HepG2 (cell line): Measurements from ENCODE around the gene FANCE. TPM values are rescaled to one million over a fixed set of nuclear protein-coding genes. Genes with fewer than 3 reads are reported as not detected.
A peak's percentile ranks its signal among the peaks of the same experiment; 100 is the strongest.

ENCODE experiments used
- ATAD3A ChIP-seq: sonication (generic); formaldehyde crosslinking; IDR thresholded peaks from 2 replicates; pipeline ENCODE4 v1.4.0; 2020; ENCODE audit warnings: missing genetic modification reagents
- BRCA1 ChIP-seq: sonication (generic); formaldehyde crosslinking; IDR thresholded peaks from 2 replicates; pipeline ENCODE4 v1.4.0; 2020; ENCODE audit warnings: missing genetic modification reagents
- CBX2 ChIP-seq, 2 experiments: fragments of 200-600 bp in 1 of 2; sonication (generic); formaldehyde crosslinking in 1 of 2; IDR thresholded peaks; 2 replicates each; pipeline versions ENCODE4 v1.7.0 to v1.8.1; 2018 to 2022; ENCODE audit warnings: low read depth in 2 of 2, low read length in 1 of 2, mild to moderate bottlenecking in 1 of 2, missing genetic modification reagents in 1 of 2
- CBX5 ChIP-seq: sonication (generic); formaldehyde crosslinking; IDR thresholded peaks from 2 replicates; pipeline ENCODE4 v1.4.0; 2020; ENCODE audit warnings: missing genetic modification reagents, borderline replicate concordance
- DMAP1 ChIP-seq: IDR thresholded peaks from 2 replicates; pipeline ENCODE4 v1.6.1; 2016
- DNMT3B ChIP-seq: conservative IDR thresholded peaks from 2 replicates; pipeline ENCODE4 v1.6.1; 2016; ENCODE audit warnings: missing biosample characterization, control low read depth
- FIP1L1 ChIP-seq: fragments of 200-400 bp; formaldehyde crosslinking; IDR thresholded peaks from 2 replicates; pipeline ENCODE4 v1.6.1; 2018; ENCODE audit warnings: low read depth, mild to moderate bottlenecking, low read length, moderate library complexity, borderline replicate concordance; ENCODE audit not compliant: insufficient read depth
- FOXA3 ChIP-seq: IDR thresholded peaks from 2 replicates; pipeline ENCODE4 v1.6.1; 2016; ENCODE audit warnings: missing genetic modification reagents, missing compliant biosample characterization
- HNF4A ChIP-seq: sonication (generic); formaldehyde crosslinking; IDR thresholded peaks from 2 replicates; pipeline ENCODE4 v1.4.0; 2020; ENCODE audit warnings: missing genetic modification reagents
- HNRNPL ChIP-seq: fragments of 200-400 bp; formaldehyde crosslinking; IDR thresholded peaks from 2 replicates; pipeline ENCODE4 v1.6.1; 2017; ENCODE audit warnings: mild to moderate bottlenecking, low read depth, low read length
- IKZF1 ChIP-seq: fragments of 450-650 bp; IDR thresholded peaks from 2 replicates; pipeline ENCODE4 v1.7.1; 2016
- MIER2 ChIP-seq: IDR thresholded peaks from 2 replicates; pipeline ENCODE4 v1.6.1; 2016; ENCODE audit warnings: missing biosample characterization, missing genetic modification reagents
- PBX2 ChIP-seq: IDR thresholded peaks from 2 replicates; pipeline ENCODE4 v1.6.1; 2016; ENCODE audit warnings: control low read depth
- POLR2A ChIP-seq, 2 experiments: IDR thresholded peaks; 2 replicates each; pipeline ENCODE4 v1.6.1; 2011; ENCODE audit warnings: low read depth in 2 of 2, low read length in 2 of 2, mild to moderate bottlenecking in 1 of 2, moderate library complexity in 1 of 2; ENCODE audit not compliant: insufficient read depth in 1 of 2
- RXRB ChIP-seq: IDR thresholded peaks from 2 replicates; pipeline ENCODE4 v1.6.1; 2016; ENCODE audit warnings: borderline replicate concordance, missing genetic modification reagents, missing compliant biosample characterization
- SALL2 ChIP-seq: sonication (generic); formaldehyde crosslinking; IDR thresholded peaks from 2 replicates; pipeline ENCODE4 v1.8.1; 2023; ENCODE audit warnings: mild to moderate bottlenecking, missing genetic modification reagents, inconsistent platforms
- SP5 ChIP-seq: IDR thresholded peaks from 2 replicates; pipeline ENCODE4 v1.6.1; 2016; ENCODE audit warnings: low read depth, borderline replicate concordance
- TCF7 ChIP-seq: sonication (generic); IDR thresholded peaks from 2 replicates; pipeline ENCODE4 v1.6.1; 2016; ENCODE audit warnings: antibody characterized with exemption, low read depth
- TSC22D2 ChIP-seq: sonication (generic); formaldehyde crosslinking; IDR thresholded peaks from 2 replicates; pipeline ENCODE4 v1.5.1; 2020; ENCODE audit warnings: missing genetic modification reagents, mild to moderate bottlenecking, borderline replicate concordance
- ZBTB42 ChIP-seq: sonication (generic); formaldehyde crosslinking; IDR thresholded peaks from 2 replicates; pipeline ENCODE4 v1.5.0; 2020; ENCODE audit warnings: mild to moderate bottlenecking, missing genetic modification reagents
- ZBTB7A ChIP-seq: sonication (generic); formaldehyde crosslinking; IDR thresholded peaks from 2 replicates; pipeline ENCODE4 v1.8.0; 2022; ENCODE audit warnings: mild to moderate bottlenecking, missing genetic modification reagents
- ZNF263 ChIP-seq: sonication (generic); formaldehyde crosslinking; IDR thresholded peaks from 2 replicates; pipeline ENCODE4 v1.4.0; 2020; ENCODE audit warnings: missing genetic modification reagents
- ZNF333 ChIP-seq: sonication (generic); formaldehyde crosslinking; IDR thresholded peaks from 2 replicates; pipeline ENCODE4 v1.4.0; 2020; ENCODE audit warnings: mild to moderate bottlenecking, missing genetic modification reagents, borderline replicate concordance
- ZNF556 ChIP-seq: sonication (generic); formaldehyde crosslinking; IDR thresholded peaks from 2 replicates; pipeline ENCODE4 v1.4.0; 2020; ENCODE audit warnings: mild to moderate bottlenecking, missing genetic modification reagents, borderline replicate concordance
- ZSCAN29 ChIP-seq: sonication (generic); formaldehyde crosslinking; conservative IDR thresholded peaks from 2 replicates; pipeline ENCODE4 v1.4.0; 2020; ENCODE audit warnings: mild to moderate bottlenecking, missing genetic modification reagents
- polyA plus RNA-seq, 8 experiments: library from polyadenylated mRNA; depleted of rRNA in 3 of 8; stranded (reverse) in 7 of 8; unstranded in 1 of 8; fragments of >200 nt; fragmentation: Illumina TruSeq in 4 of 8; extraction: Trizol in 4 of 8; gene quantifications; 2 replicates each; pipeline versions ENCODE4 v1.2.1 to v1.2.3, GENCODE V29; 2011 to 2016; ENCODE audit warnings: low read depth in 4 of 8, missing spikeins in 1 of 8, mixed read lengths in 1 of 8; ENCODE audit not compliant: insufficient read depth in 1 of 8
- total RNA-seq, 5 experiments: library from RNA; depleted of rRNA; stranded (reverse); fragments of >200 nt; fragmentation: Illumina TruSeq; extraction: Trizol; gene quantifications; 2 replicates each; pipeline ENCODE4 v1.2.3, GENCODE V29; 2016; ENCODE audit warnings: low read depth in 1 of 5
- TF ChIP-seq, protein P1 (sequence below): sonication (generic); formaldehyde crosslinking; IDR thresholded peaks from 2 replicates; pipeline ENCODE4 v1.4.0; 2020; ENCODE audit warnings: mild to moderate bottlenecking, missing genetic modification reagents
- TF ChIP-seq, protein P2 (sequence below): sonication (generic); formaldehyde crosslinking; IDR thresholded peaks from 2 replicates; pipeline ENCODE4 v1.4.0; 2020; ENCODE audit warnings: missing genetic modification reagents

FANCE gene
- total and polyA plus RNA-seq, 2 of the 13 experiments (the other 11 are each of a cell fraction or from before 2014, with no cell fraction given), result 7.1 to 11.2 TPM

GRCh38 chr6:35415065-35415891 is 36.9 kb upstream of the FANCE start (continued):
- TF ChIP-seq TSC22D2 (peak; percentile 80; the same call in 1 of the 2 replicates), PBX2 (CRISPR knock-in tag) (no peak), BRCA1 (CRISPR knock-in tag) (0 out of 2 replicates have a peak, but pooled peaks have one; percentile 46), FOXA3 (CRISPR knock-in tag) (peak; percentile 100), ZNF333 (CRISPR knock-in tag) (no peak; the same call in 1 of the 2 replicates), DNMT3B (CRISPR knock-in tag) (peak; percentile 73; the same call in 1 of the 2 replicates), ZBTB7A (CRISPR knock-in tag) (no peak), SP5 (CRISPR knock-in tag) (peak; percentile 85), IKZF1 (no peak), CBX2 (IDR thresholded peaks at IDR 0.05; ENCODE audit: low read depth, low read length) (no peak), CBX2 (CRISPR knock-in tag; IDR thresholded peaks at IDR 0.05; ENCODE audit: low read depth) (no peak), ZNF556 (CRISPR knock-in tag) (peak; percentile 85; the same call in 1 of the 2 replicates), POLR2A (IDR thresholded peaks at IDR 0.05; ENCODE audit: insufficient read depth in 1 of 2, low read depth in 2 of 2, low read length in 2 of 2) (no peak), ZNF263 (CRISPR knock-in tag) (no peak), SALL2 (peak; percentile 60), HNRNPL (peak; percentile 76), ZBTB42 (no peak), RXRB (peak; percentile 98), ATAD3A (CRISPR knock-in tag) (no peak), HNF4A (CRISPR knock-in tag) (peak; percentile 86), ZSCAN29 (CRISPR knock-in tag) (peak; percentile 97), DMAP1 (peak; percentile 63), TCF7 (peak; percentile 92), CBX5 (CRISPR knock-in tag) (peak; percentile 68; the same call in 1 of the 2 replicates), FIP1L1 (no peak), MIER2 (CRISPR knock-in tag) (peak; percentile 88)
- TF ChIP-seq, protein P1, sequence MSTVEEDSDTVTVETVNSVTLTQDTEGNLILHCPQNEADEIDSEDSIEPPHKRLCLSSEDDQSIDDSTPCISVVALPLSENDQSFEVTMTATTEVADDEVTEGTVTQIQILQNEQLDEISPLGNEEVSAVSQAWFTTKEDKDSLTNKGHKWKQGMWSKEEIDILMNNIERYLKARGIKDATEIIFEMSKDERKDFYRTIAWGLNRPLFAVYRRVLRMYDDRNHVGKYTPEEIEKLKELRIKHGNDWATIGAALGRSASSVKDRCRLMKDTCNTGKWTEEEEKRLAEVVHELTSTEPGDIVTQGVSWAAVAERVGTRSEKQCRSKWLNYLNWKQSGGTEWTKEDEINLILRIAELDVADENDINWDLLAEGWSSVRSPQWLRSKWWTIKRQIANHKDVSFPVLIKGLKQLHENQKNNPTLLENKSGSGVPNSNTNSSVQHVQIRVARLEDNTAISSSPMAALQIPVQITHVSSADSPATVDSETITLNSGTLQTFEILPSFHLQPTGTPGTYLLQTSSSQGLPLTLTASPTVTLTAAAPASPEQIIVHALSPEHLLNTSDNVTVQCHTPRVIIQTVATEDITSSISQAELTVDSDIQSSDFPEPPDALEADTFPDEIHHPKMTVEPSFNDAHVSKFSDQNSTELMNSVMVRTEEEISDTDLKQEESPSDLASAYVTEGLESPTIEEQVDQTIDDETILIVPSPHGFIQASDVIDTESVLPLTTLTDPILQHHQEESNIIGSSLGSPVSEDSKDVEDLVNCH (CRISPR knock-in tag), result no peak; the same call in 1 of the 2 replicates
- TF ChIP-seq, protein P2, sequence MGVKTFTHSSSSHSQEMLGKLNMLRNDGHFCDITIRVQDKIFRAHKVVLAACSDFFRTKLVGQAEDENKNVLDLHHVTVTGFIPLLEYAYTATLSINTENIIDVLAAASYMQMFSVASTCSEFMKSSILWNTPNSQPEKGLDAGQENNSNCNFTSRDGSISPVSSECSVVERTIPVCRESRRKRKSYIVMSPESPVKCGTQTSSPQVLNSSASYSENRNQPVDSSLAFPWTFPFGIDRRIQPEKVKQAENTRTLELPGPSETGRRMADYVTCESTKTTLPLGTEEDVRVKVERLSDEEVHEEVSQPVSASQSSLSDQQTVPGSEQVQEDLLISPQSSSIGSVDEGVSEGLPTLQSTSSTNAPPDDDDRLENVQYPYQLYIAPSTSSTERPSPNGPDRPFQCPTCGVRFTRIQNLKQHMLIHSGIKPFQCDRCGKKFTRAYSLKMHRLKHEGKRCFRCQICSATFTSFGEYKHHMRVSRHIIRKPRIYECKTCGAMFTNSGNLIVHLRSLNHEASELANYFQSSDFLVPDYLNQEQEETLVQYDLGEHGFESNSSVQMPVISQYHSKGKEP (CRISPR knock-in tag), result no peak
